GM19239 (cell line): ENCODE data around the gene IRGC.

Experiments used
- DNase-seq: peaks from one replicate; pipeline ENCODE4 v3.0.0; 2011; ENCODE audit warnings: low spot score; ENCODE audit not compliant: insufficient read length
- FAIRE-seq: peaks from 2 replicates; lab custom pipeline; 2011; peaks lifted over from hg19 to GRCh38; lab: Jason Lieb, UNC

Gene IRGC

GRCh38 chr19:43690444-43690843, 25.4 kb upstream of the IRGC start:
- FAIRE-seq (no peak), DNase-seq (no peak)

- FAIRE-seq: no peak
- no peak for DNase-seq
Measured at GRCh38 chr19:43690890-43691289, 25.0 kb upstream of the IRGC start.

GRCh38 chr19:43691755-43692154, 24.1 kb upstream of the IRGC start:
- DNase-seq (no peak), FAIRE-seq (no peak)

- no peak for FAIRE-seq
Measured at GRCh38 chr19:43692385-43692784, 23.5 kb upstream of the IRGC start.

GRCh38 chr19:43692877-43693276, 23.0 kb upstream of the IRGC start:
- DNase-seq (no peak), FAIRE-seq (no peak)

More at GRCh38 chr19:43692385-43692784, 23.5 kb upstream of the IRGC start:
- no peak for DNase-seq

GRCh38 chr19:43694553-43694952, 21.3 kb upstream of the IRGC start:
- DNase-seq: no peak
- FAIRE-seq: no peak

- DNase-seq (no peak), FAIRE-seq (no peak)
Measured at GRCh38 chr19:43695985-43696704, 19.7 kb upstream of the IRGC start.

GRCh38 chr19:43697295-43697694, 18.6 kb upstream of the IRGC start:
- no peak for DNase-seq
- FAIRE-seq: no peak

- no peak for DNase-seq
- FAIRE-seq: no peak
Measured at GRCh38 chr19:43699506-43700394, 16.1 kb upstream of the IRGC start.

GRCh38 chr19:43700395-43701000, 15.4 kb upstream of the IRGC start:
- FAIRE-seq: peak; percentile 79
- no peak for DNase-seq

GRCh38 chr19:43704002-43704705, 11.7 kb upstream of the IRGC start:
- no peak for DNase-seq
- FAIRE-seq: no peak

- no peak for DNase-seq
- no peak for FAIRE-seq
Measured at GRCh38 chr19:43705729-43706128, 10.1 kb upstream of the IRGC start.

GRCh38 chr19:43707158-43707712, 8.6 kb upstream of the IRGC start:
- no peak for DNase-seq
- no peak for FAIRE-seq

GRCh38 chr19:43708716-43709115, 7.2 kb upstream of the IRGC start:
- DNase-seq: no peak
- no peak for FAIRE-seq

- DNase-seq (no peak), FAIRE-seq (no peak)
Measured at GRCh38 chr19:43711751-43712355, 4.0 kb upstream of the IRGC start.

GRCh38 chr19:43713208-43713607, 2.7 kb upstream of the IRGC start:
- FAIRE-seq: no peak
- no peak for DNase-seq

- FAIRE-seq (no peak), DNase-seq (no peak)
Measured at GRCh38 chr19:43718627-43719377, 2.9 kb downstream of the IRGC start.

- DNase-seq (no peak), FAIRE-seq (no peak)
Measured at GRCh38 chr19:43719378-43719868, 3.5 kb downstream of the IRGC start.

- DNase-seq (no peak), FAIRE-seq (no peak)
Measured at GRCh38 chr19:43719918-43720317, 4.0 kb downstream of the IRGC start.
